SK-N-DZ (cell line): Measurements from ENCODE around the gene SLC49A4.

ENCODE experiments used
- DNase-seq: peaks from one replicate; pipeline ENCODE4 v3.0.0-alpha.2; 2015; ENCODE audit warnings: low spot score

SLC49A4 gene

GRCh38 chr3:122785231-122785630, 9.6 kb upstream of the SLC49A4 start:
- DNase-seq, result no peak

- no peak for DNase-seq
Measured at GRCh38 chr3:122786066-122786465, 8.8 kb upstream of the SLC49A4 start.

DNA sequence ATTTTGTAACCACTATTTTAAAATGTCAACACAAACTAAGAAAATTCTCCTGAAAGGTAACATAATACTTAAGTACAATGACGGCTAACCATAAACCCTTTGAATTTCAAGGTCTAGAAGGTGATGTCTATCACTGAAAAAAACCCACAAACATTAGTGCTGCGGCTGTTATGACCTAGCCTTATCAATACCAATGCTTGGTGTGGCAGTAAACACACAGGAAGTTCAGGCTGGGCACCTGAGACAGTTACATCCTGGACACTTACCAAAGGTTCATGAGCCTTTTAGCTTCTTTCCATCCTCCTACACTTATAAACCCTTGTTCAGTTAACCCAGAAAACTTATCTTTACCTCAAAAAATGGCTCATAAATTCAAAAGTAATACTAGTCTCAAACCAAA, 7.0 kb upstream of the SLC49A4 start:
- no peak for DNase-seq

DNA sequence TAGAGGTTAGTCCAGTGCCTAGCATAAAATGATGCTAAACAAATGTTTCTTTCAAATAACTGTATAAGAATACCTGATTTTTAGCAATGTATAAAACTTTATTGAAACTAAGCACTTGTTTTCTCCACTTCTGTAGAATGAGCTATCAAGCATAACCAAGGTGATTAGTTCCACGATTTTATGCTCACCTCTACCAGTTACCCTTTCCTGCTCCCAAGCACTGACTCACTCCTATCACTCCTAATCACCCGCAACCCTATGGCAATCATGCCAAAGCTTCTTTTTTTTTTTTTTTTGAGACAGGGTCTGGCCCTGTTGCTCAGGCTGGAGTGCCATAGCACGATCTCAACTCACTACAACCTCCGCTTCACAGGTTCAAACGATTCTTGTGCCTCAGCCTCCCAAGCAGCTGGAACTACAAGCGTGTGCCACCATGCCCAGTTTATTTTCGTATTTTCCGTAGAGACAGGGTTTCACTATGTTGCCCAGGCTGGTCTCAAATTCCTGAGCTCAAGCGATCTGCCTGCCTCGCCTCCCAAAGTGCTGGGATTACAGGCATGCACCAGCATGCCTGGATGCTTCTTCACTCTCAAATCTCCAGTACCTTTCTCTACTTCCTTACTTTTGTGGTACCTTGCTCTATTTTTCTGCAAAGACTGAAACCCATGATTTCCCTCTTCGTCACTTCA, 5.1 kb upstream of the SLC49A4 start:
- DNase-seq, result no peak

GRCh38 chr3:122793568-122794416, 1.1 kb upstream of the SLC49A4 start, which contains the start of gene HSPBAP1:
TSS of gene HSPBAP1 (minus strand) at chr3:122793831. CDS start at chr3:122793680, 151 bp downstream.
- DNase-seq, result peak; percentile 95

DNA sequence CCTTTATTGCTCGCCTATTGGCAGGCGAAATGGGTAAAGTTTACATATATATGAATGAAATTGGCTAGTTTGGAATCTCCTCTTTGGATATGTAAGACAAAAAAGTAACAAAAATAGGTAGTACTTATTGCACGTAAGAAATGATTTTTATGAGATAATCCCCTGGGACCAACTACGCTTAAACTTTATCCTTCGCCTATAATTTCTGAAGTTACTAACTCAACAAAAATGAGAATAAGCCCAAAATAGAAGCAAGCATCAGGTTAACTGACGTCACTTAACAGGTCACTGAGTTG, 438 bp upstream of the SLC49A4 start:
- no peak for DNase-seq

GRCh38 chr3:122795674-122796195, 866 bp downstream of the SLC49A4 start:
- no peak for DNase-seq

DNA sequence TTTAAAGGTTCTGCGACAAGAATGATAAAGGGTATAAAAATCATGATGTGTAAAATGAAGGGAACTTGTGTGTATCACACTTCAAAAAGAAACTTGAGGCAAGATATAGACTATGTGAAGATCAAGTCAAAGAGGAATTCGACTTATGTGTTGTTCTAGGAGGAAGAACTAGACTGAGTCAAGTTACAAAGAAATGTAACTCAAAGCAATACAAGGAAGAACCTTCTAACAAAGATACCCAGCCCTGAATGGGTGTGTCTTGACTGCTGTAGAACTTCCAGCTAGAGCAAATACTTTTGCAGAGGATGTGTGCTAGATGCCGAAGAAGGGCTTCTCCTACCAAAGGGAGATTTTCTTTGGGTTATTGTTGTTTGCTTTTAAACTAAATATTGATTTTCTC, 2.4 kb downstream of the SLC49A4 start:
- DNase-seq, result no peak

DNA sequence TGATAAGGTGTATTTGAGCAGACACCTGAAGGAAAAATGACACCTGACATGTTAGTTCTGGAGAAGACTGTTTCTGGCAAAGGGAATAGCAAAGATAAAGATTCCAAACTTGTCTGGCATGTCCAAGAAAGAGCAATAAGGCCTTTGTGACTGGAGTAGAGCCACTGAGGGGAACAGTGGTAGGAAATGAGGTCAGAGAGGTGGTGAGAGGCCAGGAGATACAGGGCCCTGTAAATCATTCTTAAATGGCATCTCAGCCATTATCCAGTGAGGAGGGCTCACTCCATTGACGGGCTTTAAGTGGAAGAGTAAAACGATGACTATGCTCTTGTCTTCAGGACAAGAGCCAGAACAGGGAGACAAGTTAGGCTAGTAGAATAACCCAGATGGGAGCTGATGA, 4.5 kb downstream of the SLC49A4 start:
- no peak for DNase-seq

DNA sequence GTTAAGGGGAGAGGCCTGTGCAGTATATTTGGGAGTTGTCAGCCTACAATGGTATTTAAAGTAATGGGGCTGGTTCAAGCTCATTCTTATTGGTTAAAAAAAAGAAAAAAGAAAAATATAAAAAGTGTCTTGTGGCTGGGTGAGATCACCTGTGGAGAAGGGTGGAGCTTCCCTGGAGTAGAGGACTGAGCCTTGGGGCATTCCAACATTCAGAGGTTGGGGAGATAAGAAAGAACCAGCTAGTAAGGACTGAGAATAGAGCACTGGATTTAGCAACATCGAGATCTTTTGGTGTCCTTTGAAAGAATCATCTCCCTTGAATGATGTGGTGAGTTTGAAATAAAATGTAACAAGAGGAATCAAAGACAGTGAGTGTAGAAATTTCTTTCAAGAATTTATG, 5.2 kb downstream of the SLC49A4 start:
- no peak for DNase-seq

GRCh38 chr3:122800706-122801237, 5.9 kb downstream of the SLC49A4 start:
- no peak for DNase-seq

DNA sequence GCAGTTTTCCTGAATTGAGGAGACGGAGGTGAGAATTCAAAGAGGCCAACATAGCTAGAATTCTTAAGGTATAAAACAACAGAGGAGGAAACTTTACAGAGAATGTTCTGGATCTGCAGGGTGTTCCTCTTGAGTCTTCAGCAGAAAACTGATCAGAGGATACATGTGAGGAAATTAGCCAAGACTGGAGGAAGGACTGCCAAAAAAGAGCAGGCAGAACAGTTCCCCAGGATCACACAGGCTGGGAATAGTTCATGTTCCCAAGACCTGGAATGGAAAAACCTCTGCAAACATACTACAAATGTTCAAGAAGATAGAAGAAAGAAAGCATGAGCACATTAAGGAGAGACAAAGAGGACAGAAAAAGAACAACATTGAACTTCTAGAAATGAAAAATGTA, 7.5 kb downstream of the SLC49A4 start:
- no peak for DNase-seq

- DNase-seq, result no peak
Measured at GRCh38 chr3:122803977-122804376, 9.1 kb downstream of the SLC49A4 start.

GRCh38 chr3:122810734-122811133, 15.9 kb downstream of the SLC49A4 start:
- no peak for DNase-seq

DNA sequence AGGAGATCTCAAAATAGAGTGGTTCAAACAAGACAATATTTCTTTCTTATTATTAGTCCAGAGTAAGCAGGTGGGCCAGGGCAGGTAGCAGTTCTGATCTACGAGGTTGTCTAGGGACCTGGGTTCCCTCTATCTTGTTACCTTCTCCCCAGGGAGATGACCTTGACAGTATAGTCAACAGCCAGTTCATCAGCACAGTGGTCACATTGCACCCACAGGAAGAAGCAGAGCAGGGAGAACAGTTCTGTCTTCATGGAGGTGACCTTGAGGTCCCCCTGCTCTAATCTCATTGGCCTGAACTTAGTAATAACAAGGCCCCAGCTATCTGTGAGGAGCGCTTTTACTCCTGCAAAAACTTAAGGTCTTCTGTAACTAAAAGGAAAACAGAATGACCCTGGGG, 21.7 kb downstream of the SLC49A4 start:
- no peak for DNase-seq

GRCh38 chr3:122824465-122825381, 29.9 kb downstream of the SLC49A4 start:
- no peak for DNase-seq

- no peak for DNase-seq
Measured at GRCh38 chr3:122825460-122825859, 30.6 kb downstream of the SLC49A4 start.

GRCh38 chr3:122826278-122826677, 31.4 kb downstream of the SLC49A4 start:
- DNase-seq, result no peak

- DNase-seq, result no peak
Measured at GRCh38 chr3:122828281-122828680, 33.4 kb downstream of the SLC49A4 start.

GRCh38 chr3:122835590-122835989, 40.7 kb downstream of the SLC49A4 start:
- DNase-seq, result no peak

DNA sequence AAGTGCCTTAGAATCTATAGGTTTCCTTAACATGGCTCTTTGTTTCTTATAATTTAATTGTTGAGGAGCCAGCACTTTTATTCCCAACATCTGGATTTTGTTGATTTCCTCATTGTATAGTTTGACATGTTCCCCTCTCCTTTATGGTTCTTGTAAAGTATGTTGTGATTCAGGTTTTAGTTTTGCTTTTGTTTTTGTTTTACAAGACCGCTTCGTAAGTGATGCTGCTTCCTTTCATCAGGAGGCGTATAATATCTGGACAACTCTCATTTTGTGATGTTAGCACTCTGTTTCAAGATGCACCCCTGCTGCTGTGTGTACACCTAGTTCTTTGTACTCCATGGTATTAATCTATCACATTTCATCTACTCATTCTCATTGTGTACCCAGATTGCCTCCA, 48.7 kb downstream of the SLC49A4 start:
- DNase-seq, result no peak

GRCh38 chr3:122857019-122857418, 62.1 kb downstream of the SLC49A4 start:
- DNase-seq, result no peak
